CD4-positive, alpha-beta T cell treated with Interleukin-2 at 100 ng/mL for 4 hours (primary cell): Measurements from ENCODE around the gene BRD1.
"Not testable (repeated sequence)": the region's sequence is repeated elsewhere in the genome, so short reads cannot be mapped to it uniquely, and the experiment has no call there.

Experiments
- DNase-seq: peaks from one replicate; pipeline ENCODE4 v3.0.0-alpha.2; 2020; ENCODE audit warnings: low spot score

The BRD1 gene

DNA sequence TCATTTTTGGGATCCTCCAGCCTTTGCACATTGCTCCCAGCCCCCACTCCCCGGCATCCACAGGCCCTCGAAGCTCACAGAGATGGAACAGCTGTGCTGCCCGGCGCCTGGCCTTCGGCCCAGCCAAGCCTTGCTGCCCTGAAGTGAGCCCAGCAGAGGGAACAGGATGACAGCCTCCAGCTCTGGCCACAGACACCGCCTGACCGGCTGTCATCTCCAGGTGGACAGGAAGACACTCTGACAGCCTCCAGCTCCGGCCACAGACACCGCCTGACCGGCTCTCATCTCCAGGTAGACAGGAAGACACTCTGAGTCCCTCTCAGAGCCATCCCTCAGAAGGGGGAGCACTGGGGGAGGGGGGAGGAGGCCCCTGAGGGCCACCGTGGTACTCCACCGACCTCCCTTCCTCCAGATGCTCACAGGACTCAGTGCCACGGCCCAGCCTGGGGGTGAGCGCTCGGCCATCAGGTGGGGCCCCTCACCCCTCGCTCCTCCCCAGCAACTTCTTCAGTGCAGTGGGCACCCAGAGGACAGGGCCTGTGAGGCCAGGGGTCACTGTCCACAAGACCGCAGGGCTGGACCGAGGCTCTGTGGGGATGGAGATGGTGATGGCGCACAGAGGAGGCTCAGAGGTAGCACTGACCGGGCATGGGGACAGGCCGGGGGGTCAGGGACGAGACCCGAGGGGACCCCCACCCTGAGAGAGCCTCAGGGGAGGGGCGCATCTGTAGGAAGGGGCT is 58.6 kb downstream of the BRD1 start:
- no peak for DNase-seq

- DNase-seq = no peak
These were observed 59.4 kb downstream of the BRD1 start for GRCh38 chr22:49768077-49768910.

GRCh38 chr22:49767355-49768062 is 60.2 kb downstream of the BRD1 start:
- peak; percentile 55 for DNase-seq

DNA sequence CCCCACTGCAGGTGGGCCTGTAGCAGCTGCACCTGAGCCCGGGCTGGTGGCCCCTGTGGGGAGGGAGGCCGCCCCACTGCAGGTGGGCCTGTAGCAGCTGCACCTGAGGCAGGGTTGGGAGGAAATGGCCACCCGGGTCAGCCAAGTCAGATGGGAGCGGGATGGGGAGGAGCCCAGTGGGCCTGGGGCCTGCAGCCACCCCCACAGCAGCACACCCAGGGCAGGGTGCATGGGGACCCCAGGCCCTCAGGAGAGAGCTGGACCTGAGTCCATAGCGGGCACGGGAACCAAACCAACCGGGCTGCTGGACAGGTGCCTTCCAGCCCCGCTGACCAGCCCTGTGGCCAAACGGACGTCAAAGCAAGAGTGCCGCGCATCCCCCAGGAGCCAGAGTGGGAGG is 61.7 kb downstream of the BRD1 start:
- DNase-seq = no peak

- DNase-seq = no peak
These were observed 62.4 kb downstream of the BRD1 start for GRCh38 chr22:49765091-49765771.

DNA sequence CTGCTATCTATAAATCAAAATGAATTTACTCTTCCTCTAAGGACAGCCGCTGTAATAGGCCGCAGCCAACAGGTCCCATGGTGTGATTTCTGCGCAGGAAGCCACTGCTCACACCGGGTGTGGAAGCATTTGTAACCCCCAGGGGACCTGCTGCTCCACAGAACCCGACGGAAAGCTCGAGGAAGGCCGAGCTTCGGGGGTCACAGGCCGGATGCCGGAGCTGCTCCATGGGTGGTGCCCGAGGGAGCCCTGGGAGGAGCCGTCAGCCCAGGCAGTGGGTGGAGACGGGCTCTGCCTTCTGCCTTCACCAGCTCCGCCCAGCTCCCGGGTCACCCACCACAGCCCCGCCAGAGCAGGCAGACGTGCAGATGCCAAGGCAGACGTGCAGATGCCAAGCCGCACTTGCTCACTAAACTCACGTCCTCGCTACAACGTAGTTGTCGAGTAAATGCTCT is 63.5 kb downstream of the BRD1 start:
- DNase-seq = no peak

DNA sequence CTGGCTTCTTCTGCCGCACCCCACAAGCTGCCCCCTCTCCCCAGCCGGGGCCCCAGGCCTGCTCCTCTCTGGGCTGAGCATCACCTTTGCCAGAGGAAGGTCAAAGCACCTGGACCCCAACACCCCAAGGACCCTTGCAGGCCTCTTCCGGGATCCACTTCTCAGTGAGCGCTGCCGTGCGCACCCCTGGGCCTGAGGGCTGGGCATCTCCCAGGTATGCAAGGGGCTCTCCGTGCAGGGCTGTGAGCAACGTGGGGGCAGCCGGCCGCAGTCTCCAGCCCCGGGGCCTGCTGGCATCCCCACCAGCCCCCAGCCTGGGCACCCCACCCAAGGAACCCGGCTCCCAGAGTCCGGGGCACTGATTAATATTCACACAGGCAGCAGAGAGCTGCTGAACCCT is 64.0 kb downstream of the BRD1 start:
- no peak for DNase-seq

- no peak for DNase-seq
These were observed 64.5 kb downstream of the BRD1 start for GRCh38 chr22:49763138-49763537.

- DNase-seq = not testable (repeated sequence)
These were observed 65.1 kb downstream of the BRD1 start for GRCh38 chr22:49762571-49762970.

DNA sequence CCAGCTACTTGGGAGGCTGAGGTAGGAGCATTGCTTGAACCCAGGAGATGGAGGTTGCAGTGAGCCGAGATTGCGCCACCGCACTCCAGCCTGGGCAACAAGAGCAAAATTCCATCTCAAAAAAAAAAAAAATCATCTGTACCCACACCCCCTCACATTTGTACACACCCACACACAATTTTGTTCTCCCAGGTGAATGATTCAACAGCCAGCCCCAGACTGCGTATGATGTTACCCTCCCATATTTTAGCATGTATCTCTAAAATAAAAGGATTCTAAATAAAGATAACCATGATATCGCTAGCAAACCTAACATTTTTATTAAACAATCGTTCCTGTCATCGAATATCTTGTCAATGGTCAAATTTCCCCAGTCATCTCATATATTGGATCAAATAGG is 65.8 kb downstream of the BRD1 start:
- DNase-seq = no peak

DNA sequence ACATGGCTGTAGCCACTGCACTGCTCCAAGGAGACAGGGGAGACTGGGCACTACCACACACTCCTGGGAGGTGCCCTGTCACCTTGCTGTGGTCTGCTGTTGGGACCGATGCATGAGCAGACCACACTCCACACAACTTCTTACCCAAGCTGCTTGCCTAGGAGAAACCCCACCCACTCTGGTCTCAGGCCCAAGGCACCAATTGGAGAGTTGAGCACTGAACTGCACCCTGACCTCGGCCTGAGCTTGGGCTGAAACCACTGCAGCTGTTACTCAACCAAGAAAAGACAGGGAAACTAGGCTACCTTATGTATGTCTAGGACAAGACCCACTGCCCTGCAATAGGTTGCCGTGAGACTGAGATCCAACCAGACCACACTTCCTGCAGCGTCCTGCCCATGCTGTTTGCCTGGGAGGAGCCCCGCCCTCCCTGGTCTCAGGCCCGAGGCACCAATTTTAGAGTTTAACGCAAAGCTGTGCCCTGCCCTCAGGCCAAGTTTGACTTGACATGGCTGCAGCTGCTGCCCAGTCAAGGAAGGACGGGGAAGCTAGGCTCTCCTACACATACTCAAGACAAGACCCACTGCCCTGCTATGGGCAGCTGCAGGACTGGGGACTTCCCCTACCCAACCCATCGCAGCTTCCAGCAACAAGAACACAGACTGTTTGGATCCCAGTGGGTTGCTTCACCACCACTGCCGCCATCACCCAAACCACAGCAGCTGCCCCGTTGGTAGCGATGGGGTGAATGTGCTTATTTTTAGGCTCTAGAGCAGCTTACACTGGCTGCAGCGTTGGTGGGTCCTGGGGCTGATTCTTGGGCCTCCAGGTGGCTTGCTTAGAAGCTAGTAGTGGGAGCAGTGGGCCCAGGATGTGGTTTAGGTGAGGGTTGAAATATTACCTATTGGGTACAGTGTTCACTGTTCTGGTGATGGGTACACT is 66.8 kb downstream of the BRD1 start:
- DNase-seq = no peak

DNA sequence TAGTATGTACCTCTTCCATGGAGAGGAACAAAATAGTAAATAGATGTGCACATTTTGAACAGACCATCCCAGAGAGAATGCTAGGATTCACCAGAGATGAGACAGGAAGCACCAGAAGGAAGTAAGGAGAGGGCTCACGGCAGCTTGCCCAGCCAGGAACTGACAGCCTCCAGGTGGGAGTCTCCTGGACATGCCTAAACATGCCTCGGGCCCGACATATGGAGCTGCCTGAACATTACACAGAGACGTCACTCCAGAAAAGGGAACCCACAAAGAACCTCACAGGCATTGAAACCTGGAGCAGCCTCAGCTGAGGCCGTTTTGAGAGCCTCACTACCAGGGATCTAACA is 67.4 kb downstream of the BRD1 start:
- DNase-seq = no peak

DNA sequence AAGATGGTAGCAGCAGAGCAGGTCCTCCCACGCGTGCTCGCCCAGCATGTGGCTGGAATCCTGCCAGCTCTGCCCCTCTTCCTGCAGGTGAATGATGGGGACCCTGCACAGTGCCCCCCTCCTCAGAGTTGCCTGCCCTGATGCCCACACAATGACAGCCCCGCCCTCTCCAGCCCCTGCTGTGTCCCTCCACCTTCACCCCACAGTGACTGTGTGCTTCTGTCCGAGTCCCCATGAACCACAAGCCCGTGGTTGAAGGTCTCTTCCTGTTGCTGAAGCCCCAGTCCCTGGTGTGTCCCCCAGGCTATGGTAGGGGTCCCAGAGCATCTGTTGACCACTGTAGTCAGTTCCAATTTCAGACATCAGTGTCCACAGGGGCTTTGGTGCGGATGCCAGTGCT is 71.0 kb downstream of the BRD1 start:
- DNase-seq = no peak

DNA sequence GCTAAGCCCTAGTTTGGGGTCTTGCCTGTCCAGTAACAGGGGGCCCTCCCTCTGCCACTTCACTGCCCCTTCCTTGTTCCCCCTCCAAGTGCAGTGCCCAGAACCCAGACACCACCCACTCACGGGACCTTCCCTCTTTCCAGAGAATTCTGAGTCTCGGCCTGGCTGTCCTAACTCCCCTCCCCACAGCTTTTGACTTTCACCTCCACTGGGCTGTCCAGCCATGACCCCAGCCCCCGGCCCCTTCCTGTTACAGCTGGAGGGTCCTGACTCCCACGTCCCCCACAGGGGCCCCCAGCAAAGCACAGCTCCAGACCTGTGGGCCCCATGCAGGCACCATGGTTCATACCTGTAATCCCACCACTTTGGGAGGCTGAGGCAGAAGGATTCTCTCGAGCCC is 71.5 kb downstream of the BRD1 start:
- no peak for DNase-seq

GRCh38 chr22:49755631-49756001 is 72.1 kb downstream of the BRD1 start:
- no peak for DNase-seq

DNA sequence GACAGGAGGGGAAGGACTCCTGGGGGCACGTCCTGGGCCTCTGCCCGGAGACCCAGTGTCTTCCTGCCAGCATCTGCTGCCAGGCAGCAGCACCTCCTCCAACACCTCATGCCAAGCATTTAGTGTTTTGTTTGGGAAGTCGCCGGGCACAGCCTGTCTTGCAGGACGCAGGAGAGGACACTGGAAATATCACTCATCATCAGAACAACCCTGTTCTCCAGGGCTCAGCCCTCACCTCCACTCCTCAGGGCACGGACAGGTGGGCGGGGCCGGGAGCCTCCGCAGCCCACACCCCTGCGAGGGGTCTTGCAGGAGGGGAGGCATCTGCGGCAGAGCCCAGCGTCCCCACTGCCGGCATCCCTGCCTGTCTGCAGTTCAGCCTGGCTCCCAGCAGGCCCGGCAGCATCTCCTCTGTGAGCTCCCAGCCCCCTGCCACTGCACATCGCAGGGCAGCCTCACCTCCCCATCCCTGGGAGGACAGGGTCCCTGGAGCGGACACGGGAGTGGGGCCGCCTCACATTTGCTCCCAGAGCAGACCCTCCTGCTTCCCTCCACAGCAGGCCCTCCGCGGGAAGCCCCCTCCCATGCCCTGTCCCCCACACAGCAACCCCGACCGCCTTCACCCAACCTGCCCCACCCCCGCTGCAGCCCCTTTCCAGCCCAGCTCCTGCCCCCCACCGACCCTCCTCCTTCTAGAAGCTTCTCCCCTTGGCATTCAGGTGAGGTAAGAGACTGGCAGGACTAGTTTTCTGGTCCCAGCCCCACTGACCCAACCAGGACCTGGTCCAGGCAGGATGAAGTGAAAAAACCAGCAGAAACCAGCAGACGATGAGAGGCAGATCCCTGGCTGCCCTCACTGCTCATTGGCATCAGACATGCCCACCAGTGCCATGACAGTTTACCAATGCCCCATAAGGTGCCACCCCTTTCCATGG is 72.7 kb downstream of the BRD1 start:
- DNase-seq = no peak

GRCh38 chr22:49753961-49754695 is 73.5 kb downstream of the BRD1 start:
- no peak for DNase-seq

GRCh38 chr22:49753276-49753890 is 74.3 kb downstream of the BRD1 start:
- no peak for DNase-seq

GRCh38 chr22:49752598-49753091 is 75.0 kb downstream of the BRD1 start:
- DNase-seq = no peak
